Testis (tissue), 5 donors: ENCODE data around the gene KRT26. TPM values are rescaled to one million over a fixed set of nuclear protein-coding genes. Genes with fewer than 3 reads are reported as not detected.

Source experiments
- DNase-seq: peaks from one replicate; pipeline ENCODE4 v3.0.0-alpha.2; 2019
- H3K27ac ChIP-seq, 2 donors: fragments of 200-600 bp; sonication (generic); one replicate each; pipeline ENCODE4 v1.5.1; 2019
- H3K27me3 ChIP-seq: fragments of 200-600 bp; sonication (generic); one replicate; pipeline ENCODE4 v1.5.1; 2019
- H3K36me3 ChIP-seq: fragments of 200-600 bp; sonication (generic); one replicate; pipeline ENCODE4 v1.5.1; 2017; ENCODE audit warnings: low read depth; ENCODE audit errors: missing control alignments
- H3K4me1 ChIP-seq: fragments of 200-600 bp; sonication (generic); one replicate; pipeline ENCODE4 v1.5.1; 2019
- H3K4me3 ChIP-seq, 2 donors: fragments of 200-600 bp; sonication (generic); one replicate each; pipeline ENCODE4 v1.5.1; 2017 to 2019
- H3K9me3 ChIP-seq: fragments of 200-600 bp; sonication (generic); one replicate; pipeline ENCODE4 v1.5.1; 2017
- POLR2A ChIP-seq: fragments of 450-650 bp; IDR thresholded peaks from one replicate; pipeline ENCODE4 v1.6.1; 2017; ENCODE audit warnings: antibody characterized with exemption, mild to moderate bottlenecking, moderate library complexity
- WGBS, 2 donors: methylation state at CpG; one replicate each; pipeline ENCODE4 v1.1.5; 2018; 5-methylcytosine and 5-hydroxymethylcytosine counted together
- intact Hi-C: fragments of 100-400 bp; cut with DNase I; formaldehyde crosslinking; loops from one replicate; pipeline ENCODE4 v1.15.1; 2023; ENCODE audit warnings: low total_unique reads
- long read RNA-seq, 2 donors: transcript quantifications; one replicate each; lab custom pipeline, GENCODE V29; 2026
- polyA plus RNA-seq: library from polyadenylated mRNA; stranded (reverse); fragments of 350-450 nt; fragmentation: Illumina TruSeq; extraction: RNeasy Lipid Tissue Mini Kit (QIAGEN cat#74804); gene quantifications from one replicate; pipeline ENCODE4 v1.2.3, GENCODE V29; 2014; ENCODE audit warnings: low read depth, low replicate concordance; ENCODE audit not compliant: insufficient read depth
- total RNA-seq, 2 donors: library from RNA; depleted of rRNA; stranded (reverse); fragments of >200 nt; gene quantifications; one replicate each; pipeline ENCODE4 v1.2.3, GENCODE V29; 2016
- TF ChIP-seq, protein P1 (sequence below), 3 experiments: fragments of 450-650 bp in 2 of 3; fragments of 200-600 bp in 1 of 3; sonication (generic) in 1 of 3; IDR thresholded peaks; one replicate each; pipeline ENCODE4 v1.5.1; 2016 to 2019; ENCODE audit warnings: antibody characterized with exemption in 3 of 3, mild to moderate bottlenecking in 2 of 3, moderate library complexity in 1 of 3

KRT26 gene, protein sequence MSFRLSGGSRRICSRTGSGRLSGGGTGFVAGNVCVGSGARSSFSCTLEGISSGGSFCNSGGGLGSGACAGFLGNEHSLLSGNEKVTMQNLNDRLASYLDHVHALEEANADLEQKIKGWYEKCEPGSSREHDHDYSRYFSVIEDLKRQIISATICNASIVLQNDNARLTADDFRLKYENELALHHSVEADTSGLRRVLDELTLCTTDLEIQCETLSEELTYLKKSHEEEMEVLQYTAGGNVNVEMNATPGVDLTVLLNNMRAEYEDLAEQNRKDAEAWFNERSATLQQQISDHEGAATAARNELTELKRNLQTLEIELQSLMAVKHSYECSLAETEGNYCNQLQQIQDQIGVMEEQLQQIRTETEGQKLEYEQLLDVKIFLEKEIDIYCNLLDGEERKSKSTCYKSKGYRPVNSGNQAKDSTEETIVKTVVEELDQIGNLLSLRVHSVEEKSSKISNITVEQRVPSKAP
- under 1 TPM; 0.62 to 0.79 TPM for total RNA-seq
- polyA plus RNA-seq = 0.30 TPM
- long read RNA-seq, donor 1 = 0 reads
- long read RNA-seq, donor 2 = 0 reads

DNA sequence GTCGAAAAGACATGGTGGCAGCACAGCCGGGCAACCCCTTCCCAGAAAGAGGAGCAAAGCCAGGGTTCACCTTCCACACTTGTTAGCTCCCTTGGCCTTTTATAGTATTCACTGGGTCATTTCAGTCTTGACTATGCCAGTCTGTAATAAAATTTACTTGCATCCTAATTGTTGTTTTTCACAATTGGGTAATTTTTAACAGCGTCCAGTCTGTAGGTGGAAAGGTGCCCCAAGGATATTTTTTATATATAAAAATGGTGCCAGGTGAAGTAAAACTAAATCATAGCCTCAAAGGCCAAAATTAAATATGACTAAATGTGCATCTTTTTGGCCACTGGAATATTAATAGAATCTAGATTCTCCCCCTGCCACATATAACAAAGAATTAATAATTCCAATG, at the start of gene KRT26:
Gene KRT26, minus strand, starts transcription at position 101 of the 400 bp plus-strand sequence. Its CDS starts 88 bp downstream, at position 13.
- Histone ChIP-seq H3K27me3 (no peaks in the 10 kb centered on the region), H3K36me3 (no peaks in the 10 kb centered on the region), H3K4me1 (no peaks in the 10 kb centered on the region), H3K27ac (no peak within 1 kb of the TSS), H3K4me3 (no peak within 1 kb of the TSS), H3K9me3 (no peaks in the 10 kb centered on the region)
- TF ChIP-seq, protein P1, sequence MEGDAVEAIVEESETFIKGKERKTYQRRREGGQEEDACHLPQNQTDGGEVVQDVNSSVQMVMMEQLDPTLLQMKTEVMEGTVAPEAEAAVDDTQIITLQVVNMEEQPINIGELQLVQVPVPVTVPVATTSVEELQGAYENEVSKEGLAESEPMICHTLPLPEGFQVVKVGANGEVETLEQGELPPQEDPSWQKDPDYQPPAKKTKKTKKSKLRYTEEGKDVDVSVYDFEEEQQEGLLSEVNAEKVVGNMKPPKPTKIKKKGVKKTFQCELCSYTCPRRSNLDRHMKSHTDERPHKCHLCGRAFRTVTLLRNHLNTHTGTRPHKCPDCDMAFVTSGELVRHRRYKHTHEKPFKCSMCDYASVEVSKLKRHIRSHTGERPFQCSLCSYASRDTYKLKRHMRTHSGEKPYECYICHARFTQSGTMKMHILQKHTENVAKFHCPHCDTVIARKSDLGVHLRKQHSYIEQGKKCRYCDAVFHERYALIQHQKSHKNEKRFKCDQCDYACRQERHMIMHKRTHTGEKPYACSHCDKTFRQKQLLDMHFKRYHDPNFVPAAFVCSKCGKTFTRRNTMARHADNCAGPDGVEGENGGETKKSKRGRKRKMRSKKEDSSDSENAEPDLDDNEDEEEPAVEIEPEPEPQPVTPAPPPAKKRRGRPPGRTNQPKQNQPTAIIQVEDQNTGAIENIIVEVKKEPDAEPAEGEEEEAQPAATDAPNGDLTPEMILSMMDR (IDR thresholded peaks at IDR 0.05) = no peak
- TF ChIP-seq POLR2A = no peak
- intact Hi-C loops = no loop called here
- 90 to 95% methylated on average over 3 of the region's 3 CpGs for WGBS, 2 donors
- no peak for DNase-seq

DNA sequence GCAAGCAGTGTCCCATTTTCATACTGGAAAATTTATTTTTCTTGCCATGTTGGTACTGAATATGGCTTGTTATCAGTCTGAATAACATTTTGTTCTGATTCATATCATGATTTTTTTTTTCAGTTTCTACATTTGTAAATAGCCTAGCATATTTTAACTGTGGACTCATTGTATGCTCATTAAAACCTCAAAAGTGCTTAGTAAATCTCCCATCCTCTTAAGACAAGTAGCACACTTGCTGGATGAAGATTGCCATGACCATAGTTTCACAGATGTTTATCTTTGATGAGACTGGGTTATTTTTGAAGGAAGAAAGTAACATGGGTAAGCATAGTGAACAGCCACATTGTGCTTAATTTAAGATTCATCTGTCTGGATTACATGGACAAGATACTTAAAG, 49.5 kb upstream of the KRT26 start:
- no peaks in the 10 kb centered on the region for H3K27me3 ChIP-seq
- no peak for DNase-seq
- H3K36me3 ChIP-seq = no peaks in the 10 kb centered on the region
- H3K4me3 ChIP-seq = no peak overlapping the region
- no peaks in the 10 kb centered on the region for H3K9me3 ChIP-seq
- TF ChIP-seq, protein P1 (IDR thresholded peaks at IDR 0.05) = no peak
- no peak for TF ChIP-seq POLR2A
- H3K4me1 ChIP-seq = peaks cover 37% of the 10 kb centered on the region
- intact Hi-C loops = no loop called here
- H3K27ac ChIP-seq = peak overlapping the region; percentile 34 to 97

DNA sequence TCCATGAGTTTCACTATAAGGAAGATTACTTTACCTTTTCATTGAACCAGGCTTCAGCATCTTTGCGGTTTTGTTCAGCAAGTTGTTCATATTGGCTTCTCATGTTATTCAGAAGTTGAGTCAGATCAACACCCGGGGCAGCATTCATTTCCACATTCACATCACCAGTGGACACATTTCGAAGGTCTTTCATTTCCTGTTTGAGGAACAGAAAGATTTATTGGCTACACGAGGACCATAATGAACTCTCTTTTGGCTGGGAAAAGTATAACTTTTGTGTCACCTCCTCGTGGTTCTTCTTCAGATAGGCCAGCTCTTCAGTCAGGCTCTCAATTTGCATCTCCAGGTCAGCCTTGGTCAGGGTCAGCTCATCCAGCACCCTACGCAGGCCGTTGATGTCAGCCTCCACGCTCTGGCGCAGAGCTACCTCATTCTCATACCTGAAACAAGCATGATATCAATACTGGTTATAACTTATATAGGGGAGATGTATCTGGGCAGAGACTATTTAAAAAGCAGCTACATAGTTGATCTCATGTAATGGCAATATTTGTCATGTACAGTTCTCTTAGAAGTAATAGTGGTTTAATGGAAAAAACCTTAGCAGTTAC, 48.3 kb upstream of the KRT26 start:
- peak overlapping the region; percentile 84 to 97 for H3K27ac ChIP-seq
- no peak for DNase-seq
- WGBS, 2 donors = 49 to 51% methylated on average over 9 of the region's 9 CpGs

DNA sequence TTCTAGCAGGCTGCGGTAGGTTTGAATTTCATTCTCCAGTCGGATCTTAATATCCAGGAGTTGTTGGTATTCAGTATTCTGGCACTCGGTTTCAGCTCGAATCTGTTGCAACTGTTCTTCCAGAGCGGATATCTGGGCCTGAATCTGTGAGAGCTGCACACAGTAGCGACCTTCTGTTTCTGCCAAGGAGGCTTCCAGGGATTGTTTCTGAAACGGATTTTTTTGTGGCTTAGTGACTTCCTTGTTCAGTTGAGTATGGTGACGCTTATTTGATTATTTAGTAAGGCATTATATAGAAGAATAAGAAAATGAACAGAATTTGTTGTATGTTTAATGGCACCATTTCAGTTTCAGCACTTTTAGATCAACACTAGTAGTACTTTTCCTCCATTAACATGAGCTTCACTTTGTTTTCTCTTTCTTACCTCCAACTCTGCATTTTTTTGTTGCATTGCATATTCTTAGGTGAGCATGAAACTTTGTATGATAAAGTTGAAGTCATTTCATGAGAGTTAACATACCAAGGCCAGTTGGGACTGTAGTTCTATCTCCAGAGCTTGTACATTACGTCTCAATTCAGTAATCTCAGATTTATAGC, 47.6 kb upstream of the KRT26 start:
- DNase-seq = peak; percentile 33
- H3K27ac ChIP-seq = peak overlapping the region; percentile 84 to 97
- H3K4me1 ChIP-seq = peaks cover 37% of the 10 kb centered on the region
- intact Hi-C loops = no loop called here
- H3K9me3 ChIP-seq = no peaks in the 10 kb centered on the region
- 18 to 25% methylated on average over 9 of the region's 9 CpGs for WGBS, 2 donors
- no peaks in the 10 kb centered on the region for H3K27me3 ChIP-seq
- TF ChIP-seq, protein P1 (IDR thresholded peaks at IDR 0.05) = no peak
- TF ChIP-seq POLR2A = no peak
- H3K36me3 ChIP-seq = no peaks in the 10 kb centered on the region
- H3K4me3 ChIP-seq = peak overlapping the region; percentile 67 to 85

More for the DNA sequence above, 48.3 kb upstream of the KRT26 start:
- intact Hi-C loops = no loop called here
- no peaks in the 10 kb centered on the region for H3K36me3 ChIP-seq
- H3K4me1 ChIP-seq = peaks cover 37% of the 10 kb centered on the region
- no peaks in the 10 kb centered on the region for H3K27me3 ChIP-seq
- TF ChIP-seq, protein P1 (IDR thresholded peaks at IDR 0.05) = no peak
- TF ChIP-seq POLR2A = no peak
- H3K9me3 ChIP-seq = no peaks in the 10 kb centered on the region
- no peak overlapping the region for H3K4me3 ChIP-seq
